NB4 (cell line): ENCODE results near the gene ADAMTSL3.

Experiments
- MYC ChIP-seq: IDR thresholded peaks from 2 replicates; pipeline ENCODE4 v1.6.1; 2011; ENCODE audit warnings: low read depth, low read length
- POLR2A ChIP-seq: IDR thresholded peaks from 2 replicates; pipeline ENCODE4 v1.6.1; 2011; ENCODE audit warnings: mild to moderate bottlenecking; ENCODE audit not compliant: insufficient read length; ENCODE audit errors: extremely low read depth
- TF ChIP-seq, protein P1 (sequence below): IDR thresholded peaks from one replicate; pipeline ENCODE4 v1.5.1; 2012; ENCODE audit warnings: low read depth, low read length

DNA sequence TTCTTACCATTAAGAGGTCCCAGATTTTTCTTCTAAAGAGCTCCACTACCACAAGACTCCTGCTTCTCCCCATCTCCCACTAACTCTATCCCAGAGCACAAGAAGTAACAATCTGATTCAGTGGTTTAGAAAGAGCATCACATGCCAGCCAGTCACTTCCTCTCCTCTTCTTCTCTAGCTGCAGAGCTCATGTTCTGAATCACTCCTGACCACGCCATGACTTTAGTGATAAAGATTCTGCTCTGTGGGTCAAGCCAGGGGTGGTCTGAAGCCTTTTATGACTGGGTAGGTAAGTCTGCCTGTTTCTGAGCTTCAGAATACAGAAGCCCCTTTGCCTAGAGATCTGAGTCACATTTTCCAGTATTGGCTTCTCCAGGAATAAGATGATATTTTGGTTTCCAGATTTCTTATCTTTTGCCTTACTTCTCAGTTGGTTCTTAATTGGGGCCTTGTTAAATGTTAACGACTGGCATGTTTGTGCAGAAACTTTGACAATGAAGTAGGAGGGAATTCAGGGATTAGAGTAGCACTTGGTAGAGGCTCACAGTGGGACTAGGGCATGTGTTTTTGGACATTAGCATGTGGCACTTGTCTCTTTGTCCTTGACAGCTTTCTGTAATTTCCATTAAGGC is 27.6 kb upstream of the ADAMTSL3 start:
- TF ChIP-seq, protein P1, sequence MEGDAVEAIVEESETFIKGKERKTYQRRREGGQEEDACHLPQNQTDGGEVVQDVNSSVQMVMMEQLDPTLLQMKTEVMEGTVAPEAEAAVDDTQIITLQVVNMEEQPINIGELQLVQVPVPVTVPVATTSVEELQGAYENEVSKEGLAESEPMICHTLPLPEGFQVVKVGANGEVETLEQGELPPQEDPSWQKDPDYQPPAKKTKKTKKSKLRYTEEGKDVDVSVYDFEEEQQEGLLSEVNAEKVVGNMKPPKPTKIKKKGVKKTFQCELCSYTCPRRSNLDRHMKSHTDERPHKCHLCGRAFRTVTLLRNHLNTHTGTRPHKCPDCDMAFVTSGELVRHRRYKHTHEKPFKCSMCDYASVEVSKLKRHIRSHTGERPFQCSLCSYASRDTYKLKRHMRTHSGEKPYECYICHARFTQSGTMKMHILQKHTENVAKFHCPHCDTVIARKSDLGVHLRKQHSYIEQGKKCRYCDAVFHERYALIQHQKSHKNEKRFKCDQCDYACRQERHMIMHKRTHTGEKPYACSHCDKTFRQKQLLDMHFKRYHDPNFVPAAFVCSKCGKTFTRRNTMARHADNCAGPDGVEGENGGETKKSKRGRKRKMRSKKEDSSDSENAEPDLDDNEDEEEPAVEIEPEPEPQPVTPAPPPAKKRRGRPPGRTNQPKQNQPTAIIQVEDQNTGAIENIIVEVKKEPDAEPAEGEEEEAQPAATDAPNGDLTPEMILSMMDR, result no peak
- TF ChIP-seq POLR2A (no peak), MYC (no peak)
